NCI-H1105 treated with DMSO at 0.1 percent for 48 hours (cell line): ENCODE measurements around the gene PHF21A.

Source experiments
- DNase-seq: peaks from one replicate; lab custom pipeline; 2025; lab: John Stamatoyannopoulos, UW

Gene PHF21A

DNA sequence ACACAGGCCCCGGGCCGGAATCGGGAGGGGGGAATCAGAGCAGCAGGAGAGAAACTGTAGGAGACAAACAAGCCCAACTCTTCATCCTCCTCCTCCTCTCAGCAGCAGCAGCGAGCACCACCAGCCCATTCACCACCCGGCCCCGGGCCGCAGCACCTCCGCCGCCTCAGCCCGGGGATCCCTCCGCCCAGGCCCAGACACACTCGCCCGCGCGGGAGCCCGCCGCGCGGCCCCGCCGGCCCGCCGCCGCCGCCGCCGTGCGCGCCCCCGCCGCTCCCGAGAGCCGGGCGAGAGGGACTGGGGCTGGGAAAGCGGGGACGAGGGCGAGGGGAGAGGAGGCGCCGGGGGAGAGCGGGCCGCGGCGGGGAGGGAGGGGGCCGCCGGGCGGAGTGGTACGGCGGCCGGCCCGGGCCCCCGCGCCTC lies at the start of gene PHF21A:
TSS of gene PHF21A (minus strand) at position 154 of the 423 bp plus-strand sequence. CDS start 37,235 bp downstream, outside the sequence.
- DNase-seq: peak; percentile 82

DNA sequence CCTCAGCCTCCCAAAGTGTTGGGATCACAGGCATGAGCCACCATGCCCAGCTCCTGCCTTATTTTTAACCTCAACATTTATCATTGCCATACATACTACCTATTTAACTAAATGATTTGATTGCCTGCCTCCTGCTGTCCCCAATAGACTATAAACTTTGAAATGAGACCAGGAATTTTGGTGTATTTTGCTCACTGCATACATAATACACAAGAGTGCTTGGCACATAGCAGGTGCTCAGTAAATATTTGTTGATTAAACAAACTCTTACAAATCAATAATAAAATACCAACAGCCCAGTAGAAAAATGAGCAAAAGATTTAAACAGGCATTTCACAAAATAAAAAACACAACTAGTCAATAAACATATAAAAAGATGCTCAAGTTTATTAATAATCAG lies 49.5 kb upstream of the PHF21A start:
- DNase-seq: no peak

DNA sequence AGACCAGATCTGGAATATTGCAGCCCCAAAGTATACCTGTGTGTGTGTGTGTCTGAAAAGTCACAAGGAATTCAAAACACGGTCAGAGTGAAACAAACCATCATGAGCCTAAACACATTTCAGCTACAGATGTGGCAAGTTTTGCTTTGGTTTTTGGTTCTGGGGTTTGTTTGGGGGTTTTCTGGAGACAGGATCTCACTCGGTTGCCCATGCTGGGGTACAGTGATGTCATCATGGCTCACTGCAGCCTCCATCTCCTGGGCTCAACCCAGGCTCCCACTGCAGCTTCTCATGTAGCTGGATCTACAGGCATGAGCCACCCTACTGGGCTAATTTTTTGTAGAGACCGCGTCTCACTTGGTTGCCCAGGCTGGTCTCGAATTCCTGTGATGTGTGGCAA lies 41.4 kb upstream of the PHF21A start:
- DNase-seq: no peak

DNA sequence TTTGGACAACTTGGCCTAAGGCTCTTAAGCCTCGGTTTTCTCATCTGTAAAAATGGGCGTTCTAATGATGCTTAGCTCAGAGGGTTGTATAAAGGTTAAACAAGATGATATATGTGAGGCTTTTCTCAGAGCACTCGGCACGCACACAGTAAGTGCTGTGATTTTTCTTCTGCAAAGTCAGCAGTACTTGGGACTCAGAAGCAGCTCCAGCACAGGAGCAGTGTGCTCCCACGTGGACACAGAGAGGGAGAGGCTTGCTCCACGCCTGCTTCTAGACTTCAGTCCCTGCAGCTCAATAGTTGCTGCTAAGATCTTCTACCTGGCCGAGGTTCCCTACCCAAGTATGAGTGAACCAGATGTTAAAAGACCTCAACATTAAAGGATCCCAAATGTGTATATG lies 39.9 kb upstream of the PHF21A start:
- no peak for DNase-seq

DNA sequence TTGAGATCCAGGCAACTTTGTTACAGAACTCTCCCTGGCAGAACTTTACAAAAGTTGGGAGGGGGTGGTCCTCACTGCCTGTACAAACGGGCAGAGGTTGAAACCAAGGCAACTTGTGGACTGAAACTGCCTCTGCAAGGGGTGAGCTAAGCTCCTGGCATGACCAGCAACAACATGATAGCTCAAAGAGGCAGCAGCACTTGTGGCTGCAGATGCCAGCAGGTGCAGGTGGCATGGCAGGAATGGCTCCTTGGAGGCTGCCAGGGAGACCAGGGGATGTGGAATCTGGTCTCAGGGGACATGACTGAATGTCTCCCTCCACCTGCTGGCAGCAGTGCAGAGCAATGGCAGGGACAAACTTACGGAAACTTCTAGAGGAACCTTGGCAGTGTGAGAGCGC lies 38.8 kb upstream of the PHF21A start:
- peak; percentile 22 for DNase-seq

DNA sequence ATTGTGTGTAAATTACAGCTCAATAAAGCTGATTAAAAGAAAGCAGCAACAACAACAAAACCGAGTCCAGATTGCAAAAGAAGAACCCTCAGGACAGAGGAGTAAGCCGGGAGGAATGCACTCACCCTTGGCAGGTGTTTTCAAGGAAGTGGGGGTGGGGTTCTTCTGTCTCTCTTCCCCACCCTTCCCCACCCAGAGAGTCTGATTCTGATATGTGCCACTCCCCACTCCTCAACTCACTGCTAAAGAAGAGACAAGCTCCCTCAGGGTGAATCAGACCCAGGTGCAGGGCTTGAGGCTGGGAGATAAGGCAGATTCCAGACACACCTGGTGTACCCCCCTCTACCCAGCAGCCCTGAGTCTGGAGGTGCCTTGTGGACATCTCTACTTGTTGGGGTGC lies 38.4 kb upstream of the PHF21A start:
- no peak for DNase-seq

DNA sequence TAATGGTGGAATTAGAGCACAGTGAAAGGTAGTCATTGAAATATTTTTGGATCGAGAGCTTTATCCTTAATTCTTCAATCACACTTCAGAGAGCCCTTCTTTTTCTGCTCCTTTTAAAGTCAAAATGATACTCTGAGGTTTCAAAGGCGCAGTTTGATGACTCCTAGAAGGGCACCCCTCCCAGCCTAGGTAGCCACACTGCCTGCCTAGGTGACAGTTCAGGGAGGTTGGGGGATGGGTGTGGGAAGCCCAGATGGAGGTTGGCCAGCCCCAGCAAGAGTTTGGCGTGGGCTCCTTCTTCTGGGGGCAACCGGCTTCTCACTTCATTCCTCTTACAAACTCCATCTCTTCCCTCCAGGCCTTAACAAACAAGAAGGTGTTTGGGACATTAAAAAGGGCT lies 28.6 kb upstream of the PHF21A start:
- DNase-seq: no peak

DNA sequence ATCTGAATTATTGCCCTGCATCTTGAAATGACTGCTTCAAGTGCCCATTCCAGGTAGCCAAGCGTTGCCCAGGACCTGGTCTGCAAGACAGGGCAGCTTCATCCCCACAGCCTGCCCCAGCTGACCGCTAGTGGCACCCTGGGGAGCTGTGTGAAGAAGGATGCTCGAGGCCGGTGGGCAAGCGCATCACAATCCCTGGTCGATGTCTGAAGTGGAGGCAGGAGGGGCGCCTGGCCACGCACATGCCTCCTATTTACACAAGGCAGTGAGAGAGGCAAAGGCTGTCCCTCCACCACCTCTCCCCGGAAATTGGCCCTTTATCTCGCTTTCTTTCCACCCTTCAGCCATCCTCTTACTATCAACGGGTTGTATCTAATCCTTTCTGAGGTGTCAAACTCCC lies 28.1 kb upstream of the PHF21A start:
- DNase-seq: no peak

DNA sequence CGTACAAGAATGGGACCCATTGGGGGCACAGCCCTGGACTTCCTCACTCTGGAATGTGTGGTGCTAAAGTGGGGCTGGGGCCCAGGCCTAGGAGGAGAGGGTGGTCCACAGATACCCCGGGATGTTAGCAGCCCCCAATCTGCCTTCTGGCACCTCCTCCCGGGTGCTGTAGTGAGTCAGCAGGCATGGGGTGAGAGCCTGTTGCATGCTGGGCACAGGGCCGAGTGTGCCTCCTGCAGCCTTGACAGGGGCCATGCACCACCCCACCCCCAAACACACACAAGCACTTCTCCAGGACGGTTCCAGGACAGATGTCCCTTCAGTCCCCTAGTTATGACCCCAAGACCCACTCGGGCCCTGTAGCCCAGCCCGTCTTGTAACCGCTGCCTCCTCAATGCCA lies 23.5 kb upstream of the PHF21A start:
- DNase-seq: no peak

DNA sequence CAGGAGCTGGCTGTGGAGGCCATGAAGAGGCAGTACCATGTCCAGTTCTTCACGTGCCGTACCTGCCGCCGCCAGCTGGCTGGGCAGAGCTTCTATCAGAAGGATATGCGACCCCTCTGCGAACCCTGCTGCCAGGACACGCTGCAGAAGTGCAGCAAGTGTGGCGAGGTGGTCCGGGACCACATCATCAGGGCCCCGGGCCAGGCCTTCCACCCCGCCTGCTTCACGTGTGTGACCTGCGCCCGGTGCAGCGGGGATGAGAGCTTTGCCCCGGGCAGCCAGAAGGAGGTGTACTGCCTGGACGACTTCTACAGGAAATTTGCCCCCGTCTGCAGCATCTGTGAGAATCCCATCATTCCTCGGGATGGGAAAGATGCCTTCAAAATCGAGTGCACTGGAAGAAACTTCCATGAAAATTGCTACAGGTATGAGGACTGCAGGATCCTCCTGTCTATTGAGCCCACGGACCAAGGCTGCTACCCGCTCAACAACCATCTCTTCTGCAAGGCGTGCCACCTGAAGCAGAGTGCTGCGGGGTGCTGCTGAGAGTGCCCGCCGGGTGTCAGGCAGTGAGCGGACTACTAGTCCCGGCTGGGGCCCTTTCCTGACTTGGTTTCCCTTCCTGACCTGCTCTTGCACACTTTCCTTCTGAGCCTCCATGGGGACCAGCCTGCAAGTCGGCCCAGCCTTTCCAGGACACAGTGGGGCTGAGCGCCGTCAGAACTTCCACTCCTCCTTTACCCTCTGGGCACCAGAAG lies 22.0 kb upstream of the PHF21A start:
- no peak for DNase-seq

DNA sequence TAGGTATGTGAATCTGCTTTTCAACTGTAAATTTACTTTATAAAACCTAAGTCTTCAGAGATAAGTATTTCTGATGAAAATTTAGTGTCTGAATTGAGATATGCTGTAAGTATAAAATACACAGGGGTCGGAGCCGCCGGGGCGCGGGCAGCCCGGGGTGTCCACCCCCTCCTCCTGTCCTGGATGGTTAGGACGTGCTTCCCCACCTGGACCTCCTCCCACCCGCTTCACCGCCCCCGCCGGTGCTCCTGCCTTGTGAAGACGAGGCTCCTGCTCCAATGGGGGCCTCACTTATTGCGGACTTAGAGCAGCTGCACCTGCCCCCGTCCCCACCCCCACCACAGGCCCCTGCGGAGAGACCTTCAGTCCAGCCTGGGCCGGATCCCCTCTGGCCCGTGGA lies 21.3 kb upstream of the PHF21A start:
- no peak for DNase-seq

DNA sequence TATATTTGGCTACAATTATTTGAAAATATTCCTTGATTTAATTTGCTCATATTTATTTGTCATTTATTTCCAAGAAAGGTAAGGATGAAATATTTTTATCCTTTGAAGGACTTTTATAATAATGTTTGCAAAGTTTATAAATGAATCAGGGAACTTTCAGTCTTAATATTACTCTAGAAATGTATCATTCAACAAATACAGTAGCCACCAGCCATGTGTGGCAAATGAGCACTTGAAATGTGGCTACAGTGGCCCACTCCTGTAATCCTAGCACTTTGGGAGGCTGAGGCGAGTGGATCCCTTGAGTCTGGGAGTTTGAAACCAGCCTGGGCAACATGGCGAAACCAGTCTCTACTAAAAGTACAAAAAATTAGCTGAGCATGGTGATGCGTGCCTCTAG lies 20.3 kb upstream of the PHF21A start:
- DNase-seq: no peak

DNA sequence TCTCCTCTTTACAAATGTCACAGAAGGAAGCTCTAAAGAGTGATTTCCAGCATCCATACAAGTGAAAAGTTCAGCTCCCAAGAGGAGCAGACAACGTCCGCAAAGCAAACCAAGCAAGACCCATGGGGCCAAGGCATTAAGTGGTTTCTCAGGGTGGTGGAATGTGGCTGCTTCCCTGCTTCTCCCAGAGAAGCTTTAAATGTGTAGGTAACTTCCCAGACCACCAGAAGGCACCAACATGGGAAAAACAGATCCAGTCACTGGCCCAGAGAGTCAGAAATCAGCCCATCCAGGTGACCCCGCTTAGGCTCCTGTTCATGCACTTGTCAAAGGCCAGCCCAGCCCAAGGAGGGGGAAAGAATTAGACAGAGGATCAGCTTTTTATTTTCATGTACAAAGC lies 13.3 kb upstream of the PHF21A start:
- no peak for DNase-seq

DNA sequence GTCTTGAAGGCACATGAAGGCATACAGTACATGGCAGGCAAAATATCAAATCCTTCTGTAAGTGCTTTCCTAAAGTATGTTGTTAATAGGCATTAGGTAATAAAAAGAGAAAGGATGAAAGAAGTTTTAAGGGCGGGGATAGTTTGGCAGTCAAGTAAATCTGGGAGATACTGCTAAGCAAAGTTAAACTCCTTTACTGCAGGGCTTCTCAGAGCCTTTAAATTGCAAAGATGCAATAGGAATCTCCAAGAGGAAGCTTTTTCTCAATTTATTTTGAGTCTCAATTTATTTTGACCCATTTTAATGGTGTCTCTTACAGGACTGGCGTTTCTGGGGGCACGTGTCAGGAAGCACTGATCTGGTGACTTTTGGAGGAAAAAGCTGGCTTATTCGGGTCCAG lies 12.8 kb upstream of the PHF21A start:
- DNase-seq: no peak

DNA sequence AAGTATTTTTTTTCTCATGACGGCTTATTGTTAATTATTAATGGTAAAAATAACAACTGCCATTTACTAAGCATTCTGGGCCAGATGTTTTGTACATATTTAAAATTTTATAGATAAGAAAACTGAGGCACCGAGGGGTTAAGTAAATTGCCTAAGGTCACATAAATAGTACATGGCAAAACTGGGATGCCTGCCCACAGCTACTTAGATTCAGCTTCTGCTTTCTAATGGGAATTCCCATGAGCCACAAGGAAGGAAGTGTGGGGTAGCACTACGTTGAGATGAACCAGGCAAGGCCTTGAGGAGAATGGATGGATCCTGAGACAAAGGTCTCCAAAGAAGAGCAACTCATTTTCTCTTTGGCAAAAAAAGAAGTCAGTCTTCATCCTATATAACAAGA lies 11.9 kb upstream of the PHF21A start:
- no peak for DNase-seq

DNA sequence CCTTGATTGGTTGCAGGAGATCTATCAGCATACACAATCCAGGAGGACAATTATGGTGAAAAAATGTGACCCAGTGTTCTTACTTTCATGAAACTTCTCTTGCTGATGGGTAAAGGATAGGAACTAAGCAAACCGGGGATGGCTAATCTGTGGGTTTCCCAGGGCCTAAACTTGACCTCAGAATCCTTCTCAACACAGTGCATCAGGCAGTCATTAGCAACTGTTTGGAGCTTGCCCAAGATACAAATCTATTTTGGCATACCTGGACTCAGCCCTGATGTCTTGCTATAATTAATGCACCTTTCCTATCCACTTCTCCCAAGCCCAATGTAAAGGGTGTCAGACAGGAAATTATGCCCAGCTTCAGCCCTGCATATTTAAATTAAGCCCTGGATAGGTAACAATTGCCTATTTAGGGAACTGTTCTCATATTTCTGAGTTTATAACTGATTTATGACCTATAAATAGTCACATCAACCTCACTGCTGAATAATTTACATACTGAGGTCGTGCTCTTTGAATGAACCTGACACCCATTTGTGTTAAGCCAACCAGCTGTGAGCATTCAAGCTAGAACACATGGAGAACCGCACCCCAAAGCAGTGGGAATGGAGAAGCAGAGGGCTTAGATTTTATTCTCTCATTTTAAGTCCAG lies 9.2 kb upstream of the PHF21A start:
- DNase-seq: no peak

DNA sequence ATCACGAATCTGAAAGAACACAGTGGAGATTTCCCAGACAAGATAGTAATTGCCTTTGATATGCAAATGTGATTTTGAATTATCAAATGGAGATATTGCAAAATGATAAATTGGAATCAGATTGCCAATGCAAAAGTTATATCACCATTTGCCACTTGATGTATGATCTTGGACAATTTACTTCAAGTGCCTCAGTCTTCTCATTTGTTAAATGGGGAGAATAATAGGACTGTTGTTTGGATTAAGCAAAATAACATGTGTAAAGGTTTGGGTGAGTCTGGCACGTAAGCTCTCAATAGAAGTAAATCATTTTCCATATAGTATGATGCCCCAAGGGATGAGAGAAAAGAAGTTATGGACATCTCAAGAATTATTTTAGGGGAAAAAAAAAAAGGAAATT lies 7.9 kb upstream of the PHF21A start:
- no peak for DNase-seq

DNA sequence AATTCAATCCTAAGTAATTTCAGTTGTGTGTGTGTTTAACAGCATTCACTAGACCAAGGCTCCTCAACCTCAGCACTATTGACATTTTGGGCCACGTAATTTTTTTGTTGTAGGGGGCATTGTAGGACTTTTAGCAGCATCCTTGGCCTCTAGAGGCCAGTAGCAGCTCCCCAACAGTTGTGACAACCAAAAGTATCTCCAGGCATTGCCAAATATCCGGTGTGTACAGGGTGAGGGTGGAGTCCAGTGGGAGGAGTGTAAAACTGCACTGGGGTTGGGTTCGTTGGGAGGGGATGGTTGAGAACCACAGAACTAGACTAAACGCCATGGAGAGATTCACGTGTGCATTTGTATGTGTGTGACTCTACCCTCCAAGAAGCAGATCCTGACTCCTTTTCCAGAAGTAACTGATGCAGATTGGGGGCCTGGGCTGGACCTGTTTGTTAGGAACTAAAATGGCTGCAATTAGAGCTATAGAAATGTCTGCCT lies 5.9 kb upstream of the PHF21A start:
- DNase-seq: no peak

DNA sequence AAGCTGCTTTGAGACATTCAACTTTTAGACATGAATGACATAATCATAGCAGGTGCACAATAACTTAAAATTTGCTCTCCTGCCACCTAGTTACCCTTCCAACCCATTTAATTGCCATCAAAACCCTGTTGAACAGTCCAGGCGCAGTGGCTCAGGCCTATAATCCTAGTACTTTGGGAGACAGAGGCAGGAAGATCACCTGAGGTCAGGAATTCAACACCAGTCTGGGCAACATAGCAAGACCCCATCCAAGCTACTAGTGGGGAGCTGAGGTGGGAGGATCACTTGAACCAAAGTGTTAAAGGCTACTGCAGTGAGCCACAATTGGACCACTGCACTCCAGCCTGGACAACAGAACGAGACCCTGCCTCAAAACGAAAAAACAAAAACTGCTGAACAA lies 4.0 kb upstream of the PHF21A start:
- DNase-seq: no peak

DNA sequence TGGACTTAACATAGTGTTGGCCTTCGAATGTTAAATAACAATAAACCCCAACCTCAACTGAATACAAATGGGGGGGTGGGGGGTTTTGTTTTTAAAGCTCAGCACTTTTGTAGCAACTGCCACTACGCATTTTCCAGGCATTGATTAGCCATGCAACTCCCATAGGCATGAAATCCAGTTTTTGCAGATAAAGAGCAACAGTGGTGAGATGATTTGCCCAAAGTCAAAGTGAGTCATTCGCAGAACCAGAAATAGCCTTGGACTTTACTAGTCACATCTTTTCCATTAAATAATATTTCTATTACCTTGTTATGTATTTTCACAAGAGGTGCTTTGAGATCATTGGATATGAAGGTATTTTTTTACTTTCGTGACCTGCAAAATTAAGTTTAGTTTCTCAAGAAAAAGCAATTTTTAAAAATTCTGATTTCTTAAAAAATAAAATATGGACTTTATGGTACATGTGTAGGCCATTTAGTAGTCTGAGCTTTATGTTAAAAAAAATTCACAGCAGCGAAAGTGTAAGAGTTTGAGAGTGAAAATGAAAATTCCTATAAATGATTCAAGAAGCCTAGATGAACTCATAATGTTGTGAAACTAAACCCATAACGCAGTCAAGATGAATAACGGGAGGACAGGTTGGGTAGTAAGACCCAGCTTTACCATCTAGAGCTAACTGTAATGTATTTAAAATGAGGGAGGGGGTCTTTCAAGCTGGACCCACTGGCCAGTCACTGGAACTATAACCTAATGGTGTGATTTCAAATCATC lies 1.9 kb upstream of the PHF21A start:
- DNase-seq: no peak

DNA sequence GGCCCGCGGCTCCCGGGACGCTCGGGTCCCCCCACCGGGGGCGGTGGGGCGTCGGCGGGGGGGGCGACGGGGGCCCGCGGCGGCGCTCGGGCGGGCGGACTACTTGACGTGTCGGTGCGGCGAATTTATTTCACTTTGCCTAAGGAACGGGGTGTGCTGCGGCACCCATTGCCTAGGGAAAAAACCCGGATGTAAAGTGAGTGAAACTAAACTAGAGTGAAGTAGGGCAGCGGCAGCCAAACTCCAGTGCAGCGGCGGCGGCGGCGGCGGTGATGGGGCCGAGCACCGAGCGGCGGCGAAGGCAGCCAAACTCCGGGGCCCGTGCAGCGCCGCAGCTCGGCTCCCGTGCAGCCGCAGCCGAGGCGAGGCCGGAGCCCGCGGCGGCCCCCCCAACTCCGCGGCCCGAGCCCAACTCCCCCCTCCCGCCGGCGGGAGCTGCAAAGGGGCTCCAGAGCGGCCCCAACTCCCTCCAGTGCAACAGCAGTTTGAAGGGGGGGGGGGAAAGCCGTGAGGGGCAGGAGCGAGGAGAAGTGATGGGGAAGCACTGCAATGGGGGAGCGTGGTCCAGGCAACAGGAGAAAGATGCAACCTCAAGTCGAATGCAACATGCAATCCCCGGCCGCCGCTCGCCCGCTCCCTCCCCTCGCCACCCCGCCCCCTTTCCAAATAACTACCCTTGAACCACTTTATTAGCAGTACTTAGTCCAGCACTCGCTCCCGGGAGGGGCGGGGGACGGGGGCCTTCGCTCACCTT lies 647 bp upstream of the PHF21A start:
- DNase-seq: peak; percentile 85
